Dermis blood vessel endothelial cell (primary cell): Measurements from ENCODE around the gene GAD2. TPM values are rescaled to one million over a fixed set of nuclear protein-coding genes. Genes with fewer than 3 reads are reported as not detected.
A peak's percentile ranks its signal among the peaks of the same experiment; 100 is the strongest.
"Not testable (repeated sequence)": the region's sequence is repeated elsewhere in the genome, so short reads cannot be mapped to it uniquely, and the experiment has no call there.

Experiments
- DNase-seq: peaks from one replicate; pipeline ENCODE4 v3.0.0; 2010
- total RNA-seq: library from RNA; depleted of rRNA; stranded (reverse); fragments of >200 nt; gene quantifications from 2 replicates; pipeline ENCODE4 v1.2.3, GENCODE V29; 2014

GAD2 gene
- total RNA-seq, 1 donor from 2014 or later = not detected

DNA sequence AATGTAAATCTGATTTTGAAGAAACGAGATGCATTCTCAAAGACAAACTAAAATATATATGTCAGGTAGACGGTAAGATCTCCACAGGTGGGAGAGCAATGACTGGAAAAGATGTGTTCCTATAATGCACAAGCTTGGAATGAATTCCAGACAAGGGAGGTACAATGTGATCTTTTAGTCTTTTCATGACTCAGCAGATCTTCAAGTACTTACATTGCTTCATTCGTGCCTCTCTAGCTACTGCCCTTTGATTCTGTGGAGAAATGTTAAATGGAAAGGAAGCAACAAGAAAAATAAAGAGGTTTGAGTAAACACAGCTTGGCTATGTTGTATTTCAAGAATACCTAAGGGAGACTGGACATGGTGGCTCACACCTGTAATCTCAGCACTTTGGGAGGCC, 106.6 kb downstream of the GAD2 start:
- DNase-seq = no peak

DNA sequence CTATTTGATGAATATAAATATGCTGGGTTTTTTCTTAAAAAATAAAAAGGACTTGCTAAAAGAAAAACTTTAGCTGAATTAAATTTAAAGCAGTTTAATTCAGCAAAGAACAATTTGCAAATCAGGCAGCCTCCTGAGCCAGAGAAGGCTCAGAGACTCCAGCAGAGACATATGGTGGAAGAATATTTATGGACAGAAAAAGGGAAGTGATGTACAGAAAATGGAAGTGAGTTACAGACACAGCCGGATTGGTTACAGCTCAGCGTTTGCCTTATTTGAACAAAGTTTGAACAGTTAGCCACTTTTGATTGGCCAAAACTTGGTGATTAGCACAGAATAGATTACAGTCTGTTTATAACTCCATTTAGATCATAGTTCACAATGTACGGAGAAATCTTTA, 110.3 kb downstream of the GAD2 start:
- DNase-seq = no peak

GRCh38 chr10:26327811-26328210, 111.2 kb downstream of the GAD2 start:
- DNase-seq = no peak

DNA sequence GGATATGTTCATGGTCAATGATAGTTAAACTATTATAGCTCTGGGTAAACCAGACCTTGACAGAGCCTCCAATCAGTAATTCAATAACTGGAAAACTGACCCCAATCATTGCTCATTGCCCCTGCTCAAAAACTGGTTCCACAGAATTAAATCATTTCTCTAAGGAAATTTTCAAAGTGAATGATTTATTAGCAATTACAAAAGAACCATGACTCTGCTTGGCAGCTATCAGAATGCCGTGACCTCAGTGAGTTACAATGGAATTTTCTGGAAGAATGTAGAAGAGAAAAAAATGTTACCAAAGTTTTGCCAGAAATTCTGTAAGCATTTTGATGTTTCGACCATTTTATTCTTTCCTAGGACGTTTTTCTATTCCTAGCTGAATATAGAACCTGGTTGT, 114.8 kb downstream of the GAD2 start:
- no peak for DNase-seq

- no peak for DNase-seq
Observed at GRCh38 chr10:26334232-26334931, 117.8 kb downstream of the GAD2 start.

GRCh38 chr10:26334932-26335573, 118.5 kb downstream of the GAD2 start:
- peak; percentile 50 for DNase-seq

DNA sequence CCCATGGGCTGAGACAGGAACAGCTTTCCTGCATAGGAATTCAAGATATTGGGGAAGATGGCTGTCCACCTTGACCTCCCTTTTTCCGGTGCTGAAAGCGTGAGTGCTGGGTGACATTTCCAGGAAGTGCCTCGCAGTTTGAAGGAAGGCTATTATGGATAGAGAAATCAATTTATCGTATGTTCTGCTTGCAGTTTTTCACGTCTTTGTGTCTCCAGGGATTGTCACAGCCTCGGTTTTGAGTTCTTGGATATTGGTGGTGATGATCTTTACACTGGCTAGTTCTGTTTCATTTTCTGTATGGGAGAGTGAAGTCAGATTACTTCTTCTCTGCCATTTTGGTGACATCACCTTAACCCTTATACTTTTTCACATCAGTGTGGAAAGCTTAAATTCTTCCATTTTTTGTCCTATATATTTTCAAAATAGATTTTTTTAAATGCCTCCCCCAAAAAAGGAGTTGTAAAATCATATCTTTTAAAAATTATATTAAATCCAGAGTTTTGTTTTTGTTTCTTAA, 119.1 kb downstream of the GAD2 start:
- DNase-seq = no peak

- DNase-seq = no peak
Observed at GRCh38 chr10:26336979-26337378, 120.4 kb downstream of the GAD2 start.

DNA sequence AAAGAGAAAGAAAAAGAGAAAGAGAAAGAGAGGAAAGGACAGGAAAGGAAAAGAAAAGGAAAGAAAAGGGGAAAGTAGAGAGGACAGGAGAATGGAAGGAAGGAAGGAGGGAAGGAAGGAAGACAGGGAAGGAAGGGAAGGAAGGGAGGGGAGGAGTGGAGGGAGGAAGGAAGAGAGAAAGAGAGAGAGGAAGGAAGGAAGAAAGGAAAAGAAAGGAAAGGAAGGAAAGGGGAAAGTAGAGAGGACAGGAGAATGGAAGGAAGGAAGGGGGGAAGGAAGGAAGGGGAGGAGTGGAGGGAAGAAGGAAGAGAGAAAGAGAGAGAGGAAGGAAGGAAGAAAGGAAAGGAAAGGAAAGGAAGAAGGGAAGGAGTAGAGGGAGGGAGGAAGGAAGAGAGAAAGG, 125.1 kb downstream of the GAD2 start:
- DNase-seq = no peak

GRCh38 chr10:26348821-26349417, 132.3 kb downstream of the GAD2 start:
- DNase-seq = not testable (repeated sequence)

Other genes with a start within 250 kb of the GAD2 start
- gene APBB1IP, start 221.6 kb downstream of the GAD2 start, total RNA-seq = 0.05 and 0.17 TPM in 2 replicates